ENCODE data around the gene C16orf46.

DNA sequence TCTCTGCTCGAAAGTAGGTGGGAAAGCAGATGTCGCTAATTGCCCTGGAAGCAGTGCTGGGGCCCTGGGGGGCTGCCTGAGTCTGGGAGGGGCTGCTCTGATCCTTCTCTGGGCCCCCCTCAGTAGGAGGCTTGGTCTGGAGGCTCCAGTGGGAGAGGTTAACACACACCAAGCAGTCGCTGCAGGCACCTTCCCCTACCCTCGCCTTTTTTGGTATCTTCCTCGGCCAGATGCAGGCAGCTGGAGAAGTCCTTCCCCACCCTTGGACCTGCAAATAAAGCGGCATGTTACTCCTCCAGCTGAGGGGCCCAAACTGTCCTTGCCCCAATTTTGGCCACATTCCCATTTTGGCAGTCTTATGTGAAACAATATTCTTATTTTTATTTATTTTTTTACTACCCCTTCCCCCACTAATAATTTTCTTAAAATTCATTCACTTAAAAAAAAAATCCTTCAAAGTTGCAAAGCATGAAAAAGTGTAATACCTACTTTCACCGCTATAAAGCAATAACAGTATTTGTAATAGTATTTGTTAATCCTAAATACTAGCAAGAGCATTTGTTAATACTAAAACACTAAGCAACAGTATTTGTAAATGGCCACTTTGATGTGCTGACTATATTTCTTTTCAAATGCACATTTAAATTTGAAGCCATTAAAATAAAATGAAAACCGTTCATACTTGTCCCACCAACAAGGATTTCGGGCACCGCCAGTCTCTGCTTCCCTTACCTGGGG is 15.0 kb downstream of the C16orf46 start:
- TF ChIP-seq POLR2AphosphoS5 (IDR thresholded peaks at IDR 0.05; ENCODE audit: borderline replicate concordance, low read depth, low read length) (no peak), EZH2 (IDR thresholded peaks at IDR 0.05) (no peak)
